A549 (cell line): Measurements from ENCODE around the gene ANKRD24. TPM values are rescaled to one million over a fixed set of nuclear protein-coding genes. Genes with fewer than 3 reads are reported as not detected.

Experiments used
- ATAC-seq, 2 experiments: fragments of 200-7000 bp in 1 of 2; fragments of >200 bp in 1 of 2; cut with Nextera tagmentation in 1 of 2; cut with Tn5 transposase in 1 of 2; 3 replicates each; pipeline versions ENCODE4 v1.8.0 to v1.9.1; 2018 to 2020; ENCODE audit warnings: mild to moderate bottlenecking in 1 of 2, moderate library complexity in 1 of 2
- CTCF ChIA-PET: fragments of 300-600 bp; sonication (Branson Sonifier 250); formaldehyde crosslinking; extraction: SDS; loops from one replicate; lab custom pipeline; 2021; ENCODE audit warnings: antibody characterized with exemption, inconsistent platforms; lab: Yijun Ruan, JAX
- POLR2A ChIA-PET: fragments of 350-600 bp; formaldehyde crosslinking; extraction: SDS; loops from one replicate; lab custom pipeline; 2021; ENCODE audit warnings: antibody characterized with exemption, inconsistent platforms; lab: Yijun Ruan, JAX
- DNase-seq, 2 experiments: peaks; one replicate each; pipeline versions ENCODE4 v3.0.0 to v3.0.0-alpha.2; 2011 to 2016; ENCODE audit warnings: low read depth in 1 of 2, low spot score in 1 of 2
- FAIRE-seq: peaks from 2 replicates; lab custom pipeline; 2011; peaks lifted over from hg19 to GRCh38; lab: Jason Lieb, UNC
- H3K27ac ChIP-seq, 2 experiments: fragments of >200 bp; sonication (Bioruptor Twin); formaldehyde crosslinking; 3 replicates each; pipeline ENCODE4 v1.5.1; 2016 to 2017
- H3K4me1 ChIP-seq: fragments of >200 bp; sonication (Bioruptor Twin); formaldehyde crosslinking; 3 replicates; pipeline ENCODE4 v1.6.1; 2016
- H3K4me2 ChIP-seq: fragments of >200 bp; sonication (Bioruptor Twin); formaldehyde crosslinking; 3 replicates; pipeline ENCODE4 v1.6.1; 2016
- H3K4me3 ChIP-seq: fragments of >200 bp; sonication (Bioruptor Twin); formaldehyde crosslinking; 3 replicates; pipeline ENCODE4 v1.5.1; 2016
- H3K9me3 ChIP-seq: fragments of >200 bp; sonication (Bioruptor Twin); formaldehyde crosslinking; 3 replicates; pipeline ENCODE4 v1.6.1; 2016
- BCL3 ChIP-seq: fragments of >200 bp; sonication (Bioruptor Twin); formaldehyde crosslinking; IDR thresholded peaks from 3 replicates; pipeline ENCODE4 v1.6.1; 2016
- BHLHE40 ChIP-seq: IDR thresholded peaks from 2 replicates; pipeline ENCODE4 v1.6.1; 2012; ENCODE audit warnings: low read depth, low read length, inconsistent platforms
- CHD2 ChIP-seq: fragments of 150-350 bp; IDR thresholded peaks from 2 replicates; pipeline ENCODE4 v1.6.1; 2014; ENCODE audit warnings: low read length; ENCODE audit not compliant: partially characterized antibody
- CHD4 ChIP-seq: fragments of 200-600 bp; sonication (generic); IDR thresholded peaks from 2 replicates; pipeline ENCODE4 v1.6.1; 2016; ENCODE audit warnings: antibody characterized with exemption, mild to moderate bottlenecking, borderline replicate concordance
- CTCF ChIP-seq: fragments of >200 bp; sonication (Bioruptor Twin); formaldehyde crosslinking; IDR thresholded peaks from 3 replicates; pipeline ENCODE4 v1.5.1; 2016
- EHF ChIP-seq: fragments of 250-450 bp; sonication (Bioruptor Pico); IDR thresholded peaks from 2 replicates; pipeline ENCODE4 v1.5.0; 2020; ENCODE audit warnings: mild to moderate bottlenecking
- FOSL2 ChIP-seq, 2 experiments: fragments of 450-650 bp in 1 of 2; fragments of >200 bp in 1 of 2; sonication (Bioruptor Twin) in 1 of 2; formaldehyde crosslinking; IDR thresholded peaks; 2 replicates each; pipeline versions ENCODE4 v1.5.0 to v1.6.1; 2016 to 2020; ENCODE audit warnings: mild to moderate bottlenecking in 1 of 2, moderate library complexity in 1 of 2
- GATA3 ChIP-seq: IDR thresholded peaks from 2 replicates; pipeline ENCODE4 v1.6.1; 2012; ENCODE audit warnings: borderline replicate concordance
- HES2 ChIP-seq: fragments of >200 bp; sonication (Bioruptor Twin); formaldehyde crosslinking; IDR thresholded peaks from 2 replicates; pipeline ENCODE4 v1.6.1; 2016
- HMGXB4 ChIP-seq: fragments of 250-450 bp; sonication (Bioruptor Pico); IDR thresholded peaks from 2 replicates; pipeline ENCODE4 v1.5.0; 2021; ENCODE audit warnings: mild to moderate bottlenecking, moderate library complexity, borderline replicate concordance
- KDM1A ChIP-seq: fragments of 200-600 bp; sonication (generic); IDR thresholded peaks from 2 replicates; pipeline ENCODE4 v1.6.1; 2016; ENCODE audit warnings: low read depth, mild to moderate bottlenecking
- MAFK ChIP-seq: fragments of 450-650 bp; IDR thresholded peaks from 2 replicates; pipeline ENCODE4 v1.6.1; 2014; ENCODE audit not compliant: partially characterized antibody
- MAZ ChIP-seq: fragments of 150-350 bp; IDR thresholded peaks from 2 replicates; pipeline ENCODE4 v1.6.1; 2014; ENCODE audit warnings: antibody characterized with exemption, low read depth, low read length, borderline replicate concordance
- MYC ChIP-seq: IDR thresholded peaks from 2 replicates; pipeline ENCODE4 v1.6.1; 2012; ENCODE audit warnings: mild to moderate bottlenecking, inconsistent platforms, low read length, improper control_type of control experiment, borderline replicate concordance
- POLR2AphosphoS2 ChIP-seq: conservative IDR thresholded peaks from 2 replicates; pipeline ENCODE4 v1.6.1; 2012; ENCODE audit warnings: low read length, improper control_type of control experiment, inconsistent platforms
- RAD21 ChIP-seq, 2 experiments: fragments of >200 bp in 1 of 2; sonication (Bioruptor Twin) in 1 of 2; formaldehyde crosslinking in 1 of 2; IDR thresholded peaks in 1 of 2; conservative IDR thresholded peaks in 1 of 2; 2 replicates in 1 of 2; 3 replicates in 1 of 2; pipeline ENCODE4 v1.6.1; 2012 to 2018; ENCODE audit warnings: inconsistent platforms in 1 of 2
- REST ChIP-seq: fragments of 200-600 bp; sonication (generic); IDR thresholded peaks from 2 replicates; pipeline ENCODE4 v1.6.1; 2016; ENCODE audit warnings: antibody characterized with exemption, mild to moderate bottlenecking, moderate library complexity
- TFCP2L1 ChIP-seq: fragments of 250-450 bp; sonication (Bioruptor Pico); IDR thresholded peaks from 2 replicates; pipeline ENCODE4 v1.5.0; 2021; ENCODE audit warnings: mild to moderate bottlenecking
- TP53 ChIP-seq: fragments of 250-450 bp; sonication (Bioruptor Pico); IDR thresholded peaks from 2 replicates; pipeline ENCODE4 v1.5.0; 2021; ENCODE audit warnings: mild to moderate bottlenecking, moderate library complexity
- ZC3H11A ChIP-seq: fragments of 450-650 bp; IDR thresholded peaks from 2 replicates; pipeline ENCODE4 v1.6.1; 2014; ENCODE audit warnings: antibody characterized with exemption, mild to moderate bottlenecking
- ZNF302 ChIP-seq: fragments of 250-450 bp; sonication (Bioruptor Pico); IDR thresholded peaks from 2 replicates; pipeline ENCODE4 v1.9.0; 2021; ENCODE audit warnings: inconsistent platforms, mild to moderate bottlenecking, moderate library complexity
- WGBS: methylation state at CpG from one replicate; pipeline ENCODE4 v1.1.6; 2017; ENCODE audit errors: missing lambda C conversion rate; 5-methylcytosine and 5-hydroxymethylcytosine counted together
- polyA plus RNA-seq, 4 experiments: library from polyadenylated mRNA; depleted of rRNA in 3 of 4; stranded (reverse); fragments of >200 nt; fragmentation: RNase III in 1 of 4; extraction: RNeasy Plus Mini Kit Qiagen cat#74134 plus additional on column Dnase treatment in 1 of 4; gene quantifications; 2 replicates in 3 of 4; 3 replicates in 1 of 4; pipeline ENCODE4 v1.2.3, GENCODE V29; 2011 to 2017

Gene ANKRD24
- polyA plus RNA-seq, 2 of the 4 experiments (the other 2 are of a cell fraction) = 0.28 to 0.36 TPM

- peak; percentile 65 to 69; a peak in 5 of 6 replicates for ATAC-seq
- Histone ChIP-seq H3K4me2 (peak overlapping the region; percentile 53), H3K9me3 (no peaks in the 10 kb centered on the region), H3K4me1 (peaks cover 25% of the 10 kb centered on the region), H3K4me3 (no peak overlapping the region), H3K27ac (peak overlapping the region; percentile 63 to 84)
- 17% methylated on average over 13 of the region's 13 CpGs for WGBS
- TF ChIP-seq RAD21 (conservative IDR thresholded peaks at IDR 0.05 in 1 of 2, IDR thresholded peaks at IDR 0.05 in 1 of 2) (peak; percentile 48 to 49; a peak in 4 of 5 replicates), CTCF (peak; percentile 58), MAFK (no peak), FOSL2 (IDR thresholded peaks at IDR 0.05) (no peak), FOSL2 (CRISPR knock-in tag; IDR thresholded peaks at IDR 0.05) (peak; percentile 70; the same call in 1 of the 2 replicates)
- DNase-seq = peak; percentile 55 to 62
- no peak for FAIRE-seq
- CTCF ChIA-PET = interaction anchor here (0.6 to 3.7 kb wide), 30 partner anchors 8 to 516 kb away, joined by 3 to 45 read pairs (median 4); partner anchors contain the start of gene EEF2
- POLR2A ChIA-PET = interaction anchor here (0.5 kb wide), 1 partner anchor 258 kb away, joined by 4 read pairs; no protein-coding TSS in a partner anchor
Measured at GRCh38 chr19:4208385-4209094, 26.1 kb downstream of the ANKRD24 start.

GRCh38 chr19:4210166-4210731, 27.8 kb downstream of the ANKRD24 start:
- TF ChIP-seq MAZ (no peak), RAD21 (conservative IDR thresholded peaks at IDR 0.05 in 1 of 2, IDR thresholded peaks at IDR 0.05 in 1 of 2) (no peak), ZNF302 (CRISPR knock-in tag) (no peak), CHD4 (no peak), TFCP2L1 (no peak), REST (no peak), BCL3 (no peak), TP53 (CRISPR knock-in tag) (no peak), BHLHE40 (no peak), HES2 (no peak), POLR2AphosphoS2 (no peak), ZC3H11A (no peak), KDM1A (no peak), GATA3 (no peak), MAFK (no peak), HMGXB4 (CRISPR knock-in tag) (no peak), CHD2 (no peak), EHF (CRISPR knock-in tag) (no peak), MYC (no peak)
- FAIRE-seq (no peak), DNase-seq (no peak), ATAC-seq (no peak)
- no peak overlapping the region for H3K4me2 ChIP-seq
- no peak overlapping the region for H3K4me3 ChIP-seq
- ChIA-PET POLR2A (interaction anchor here (1.0 kb wide), 1 partner anchor 225 kb away, joined by 3 read pairs; the partner anchor contains the start of gene EEF2), CTCF (interaction anchor here (3.7 kb wide), 1 partner anchor 9 kb away, joined by 45 read pairs; no protein-coding TSS in a partner anchor)
- 76% methylated on average over 14 of the region's 15 CpGs for WGBS
- H3K27ac ChIP-seq = no peak overlapping the region
- peaks cover 25% of the 10 kb centered on the region for H3K4me1 ChIP-seq
- H3K9me3 ChIP-seq = no peaks in the 10 kb centered on the region
